CD4-positive, alpha-beta T cell treated with Interferon alpha-2 for 1 hour (primary cell): ENCODE data around the gene DNAL4.

Experiments used
- DNase-seq, 2 donors: peaks; one replicate each; pipeline ENCODE4 v3.0.0-alpha.2; 2020 to 2022

Gene DNAL4

GRCh38 chr22:38784035-38784434 lies 9.9 kb downstream of the DNAL4 start:
- DNase-seq = no peak

- DNase-seq = no peak
Observed at GRCh38 chr22:38783095-38783615, 10.8 kb downstream of the DNAL4 start.

GRCh38 chr22:38782402-38783094 lies 11.4 kb downstream of the DNAL4 start:
- DNase-seq = no peak

GRCh38 chr22:38781033-38781432 lies 12.9 kb downstream of the DNAL4 start:
- no peak for DNase-seq

- DNase-seq = no peak
Observed at GRCh38 chr22:38777087-38777671, 16.8 kb downstream of the DNAL4 start.

- DNase-seq = no peak
Observed at GRCh38 chr22:38776086-38776485, 17.9 kb downstream of the DNAL4 start.

GRCh38 chr22:38775656-38776055 lies 18.3 kb downstream of the DNAL4 start:
- DNase-seq = no peak

- DNase-seq = no peak
Observed at GRCh38 chr22:38774496-38775166, 19.3 kb downstream of the DNAL4 start.

GRCh38 chr22:38773363-38773946 lies 20.5 kb downstream of the DNAL4 start:
- no peak for DNase-seq

- no peak for DNase-seq
Observed at GRCh38 chr22:38772623-38772873, 21.4 kb downstream of the DNAL4 start.

- no peak for DNase-seq
Observed at GRCh38 chr22:38770257-38770949, 23.5 kb downstream of the DNAL4 start.

- DNase-seq = no peak
Observed at GRCh38 chr22:38768036-38768435, 25.9 kb downstream of the DNAL4 start.

- DNase-seq = no peak
Observed at GRCh38 chr22:38767313-38767712, 26.6 kb downstream of the DNAL4 start.

- peak; percentile 41 to 62 for DNase-seq
Observed at GRCh38 chr22:38766076-38766777, 27.7 kb downstream of the DNAL4 start.

- DNase-seq = no peak
Observed at GRCh38 chr22:38762551-38762983, 31.4 kb downstream of the DNAL4 start.

- DNase-seq = no peak
Observed at GRCh38 chr22:38761202-38762162, 32.5 kb downstream of the DNAL4 start.

GRCh38 chr22:38760477-38761201 lies 33.3 kb downstream of the DNAL4 start:
- DNase-seq = no peak

- no peak for DNase-seq
Observed at GRCh38 chr22:38759005-38759404, 34.9 kb downstream of the DNAL4 start.

GRCh38 chr22:38758276-38758945 lies 35.5 kb downstream of the DNAL4 start:
- peak; percentile 31 to 56 for DNase-seq

GRCh38 chr22:38757464-38757757 lies 36.5 kb downstream of the DNAL4 start:
- DNase-seq = no peak
